ENCODE measurements around the gene IER2.

The IER2 gene, protein sequence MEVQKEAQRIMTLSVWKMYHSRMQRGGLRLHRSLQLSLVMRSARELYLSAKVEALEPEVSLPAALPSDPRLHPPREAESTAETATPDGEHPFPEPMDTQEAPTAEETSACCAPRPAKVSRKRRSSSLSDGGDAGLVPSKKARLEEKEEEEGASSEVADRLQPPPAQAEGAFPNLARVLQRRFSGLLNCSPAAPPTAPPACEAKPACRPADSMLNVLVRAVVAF

DNA sequence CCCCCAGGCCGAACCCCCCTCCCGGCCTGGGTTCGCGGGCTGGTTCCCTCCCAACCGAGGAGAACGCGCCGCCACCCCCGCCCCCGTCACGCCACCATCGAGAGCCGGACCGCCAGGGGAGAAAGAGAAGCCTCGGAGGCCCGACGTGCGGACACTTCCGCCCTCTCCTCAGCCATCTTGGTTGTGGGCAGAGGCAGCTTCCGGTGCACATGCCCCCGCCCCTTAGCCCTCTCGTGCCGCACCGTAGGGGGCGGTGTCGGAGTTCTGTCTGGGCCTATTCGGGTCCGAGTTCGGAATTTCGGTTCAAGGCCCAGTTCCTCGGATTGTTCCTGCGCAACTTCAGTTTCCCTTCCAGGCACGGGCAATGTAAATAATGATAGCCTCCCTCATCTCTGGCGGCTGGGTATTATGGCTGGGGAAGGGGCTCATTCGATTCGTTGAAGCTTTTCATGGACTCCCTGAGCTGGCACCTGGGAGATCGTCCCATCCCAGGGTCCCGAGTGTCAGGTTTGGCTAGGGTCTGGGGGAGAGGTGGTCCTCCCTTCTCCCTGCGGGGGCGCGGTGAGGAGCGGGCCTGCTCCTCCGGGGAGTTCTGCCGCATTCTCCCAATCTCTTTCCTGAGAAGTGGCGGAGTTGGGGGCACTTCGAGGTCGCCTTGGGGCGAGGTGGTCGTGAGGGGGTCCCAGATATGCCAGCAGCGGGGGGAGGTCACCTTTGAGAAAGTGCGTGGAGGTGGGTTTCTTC is at the start of gene IER2, which contains the start of gene STX10:
TSS of gene IER2 (plus strand) at position 225 of the 744 bp plus-strand sequence. CDS start 2,776 bp downstream, outside the sequence.
TSS of gene STX10 (minus strand) at position 189 of the 744 bp plus-strand sequence. CDS start 202 bp downstream, outside the sequence.
- DNase-seq: peak; percentile 97

DNA sequence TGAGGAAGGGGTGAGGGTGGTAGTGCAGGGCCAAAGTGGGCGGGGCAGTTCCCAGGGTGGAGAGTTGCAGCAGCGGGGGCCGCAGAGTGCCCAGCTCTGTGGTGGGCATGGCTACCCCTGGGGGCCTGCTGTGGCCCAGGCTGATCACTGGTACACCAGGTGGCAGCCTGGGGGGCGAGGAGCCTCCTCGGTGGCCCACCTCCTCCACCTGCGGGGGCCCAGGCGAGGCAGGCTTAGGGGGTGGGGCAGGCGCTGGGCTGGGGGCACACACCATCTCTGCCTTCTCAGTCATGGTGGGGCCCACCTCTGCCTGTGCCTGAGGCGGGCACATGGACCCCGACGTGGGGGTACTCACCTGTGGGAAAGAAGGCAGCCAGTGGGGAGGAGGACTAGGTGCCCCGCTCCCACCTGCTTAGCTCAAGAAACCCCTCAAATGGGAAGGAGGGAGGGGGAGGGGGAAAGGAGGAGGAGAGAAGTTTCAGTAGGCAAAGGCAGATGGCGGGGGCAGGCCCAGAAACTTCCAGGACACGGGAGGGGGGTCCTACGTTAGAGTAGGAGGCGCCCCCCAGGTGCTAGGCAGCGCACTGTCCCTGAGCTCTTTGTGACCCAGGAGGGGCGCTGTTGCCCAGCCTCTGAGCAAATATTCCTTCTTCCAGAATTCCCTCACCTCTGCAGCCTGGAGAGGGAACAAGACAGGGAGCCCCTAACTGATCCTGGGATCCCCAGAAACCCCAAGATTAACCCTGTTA is 49.2 kb upstream of the IER2 start:
- peak; percentile 24 for DNase-seq

DNA sequence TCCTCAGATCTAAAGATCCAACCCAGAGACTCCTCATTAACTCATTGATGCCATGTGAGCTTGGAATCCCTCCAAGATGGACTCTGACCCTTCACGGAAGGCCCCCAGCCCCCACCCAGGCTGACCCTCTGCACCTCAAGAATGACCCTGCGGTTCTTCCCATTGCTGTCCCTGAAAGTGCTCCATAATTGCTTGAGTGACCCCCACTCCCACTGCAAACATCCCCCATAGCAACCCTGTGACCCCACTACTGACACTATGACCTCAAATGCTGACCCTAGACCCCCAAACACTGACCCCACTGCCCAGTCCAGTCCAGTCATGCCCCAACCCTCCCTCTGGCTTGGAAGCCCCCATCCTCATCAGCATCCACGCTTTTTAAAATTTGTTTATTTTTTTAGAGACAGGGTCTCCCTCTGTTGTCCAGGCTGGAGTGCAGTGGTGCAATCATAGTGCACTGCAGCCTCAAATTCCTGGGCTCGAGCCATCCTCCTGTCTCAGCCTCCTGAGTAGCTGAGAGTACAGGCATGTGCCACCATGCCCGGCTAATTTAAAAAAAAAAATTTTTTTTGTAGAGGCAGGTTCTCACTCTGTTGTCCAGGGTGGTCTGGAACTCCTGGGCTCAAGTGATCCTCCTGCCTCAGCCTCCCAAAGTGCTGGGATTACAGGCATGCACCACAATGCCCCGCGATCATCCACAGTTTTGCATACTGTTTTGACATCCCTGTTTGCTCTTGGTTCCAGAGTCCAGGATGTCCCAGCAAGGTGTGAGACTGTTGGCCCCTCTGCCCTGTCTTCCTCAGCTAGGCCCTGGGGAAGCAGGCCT is 48.4 kb upstream of the IER2 start:
- DNase-seq: no peak

DNA sequence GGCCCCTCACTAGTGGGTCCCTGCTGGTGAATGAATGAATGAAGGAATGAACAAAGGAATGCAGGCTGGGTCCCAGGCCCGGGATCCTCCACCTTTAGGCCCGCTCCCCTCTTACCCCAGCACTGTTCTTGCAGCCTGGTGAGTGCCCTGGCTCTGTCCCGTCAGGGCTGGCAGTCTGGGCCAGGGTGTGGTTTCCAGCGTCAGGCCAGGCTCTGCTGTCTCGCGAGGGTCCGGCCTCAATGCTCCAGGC is 47.9 kb upstream of the IER2 start:
- DNase-seq: no peak

DNA sequence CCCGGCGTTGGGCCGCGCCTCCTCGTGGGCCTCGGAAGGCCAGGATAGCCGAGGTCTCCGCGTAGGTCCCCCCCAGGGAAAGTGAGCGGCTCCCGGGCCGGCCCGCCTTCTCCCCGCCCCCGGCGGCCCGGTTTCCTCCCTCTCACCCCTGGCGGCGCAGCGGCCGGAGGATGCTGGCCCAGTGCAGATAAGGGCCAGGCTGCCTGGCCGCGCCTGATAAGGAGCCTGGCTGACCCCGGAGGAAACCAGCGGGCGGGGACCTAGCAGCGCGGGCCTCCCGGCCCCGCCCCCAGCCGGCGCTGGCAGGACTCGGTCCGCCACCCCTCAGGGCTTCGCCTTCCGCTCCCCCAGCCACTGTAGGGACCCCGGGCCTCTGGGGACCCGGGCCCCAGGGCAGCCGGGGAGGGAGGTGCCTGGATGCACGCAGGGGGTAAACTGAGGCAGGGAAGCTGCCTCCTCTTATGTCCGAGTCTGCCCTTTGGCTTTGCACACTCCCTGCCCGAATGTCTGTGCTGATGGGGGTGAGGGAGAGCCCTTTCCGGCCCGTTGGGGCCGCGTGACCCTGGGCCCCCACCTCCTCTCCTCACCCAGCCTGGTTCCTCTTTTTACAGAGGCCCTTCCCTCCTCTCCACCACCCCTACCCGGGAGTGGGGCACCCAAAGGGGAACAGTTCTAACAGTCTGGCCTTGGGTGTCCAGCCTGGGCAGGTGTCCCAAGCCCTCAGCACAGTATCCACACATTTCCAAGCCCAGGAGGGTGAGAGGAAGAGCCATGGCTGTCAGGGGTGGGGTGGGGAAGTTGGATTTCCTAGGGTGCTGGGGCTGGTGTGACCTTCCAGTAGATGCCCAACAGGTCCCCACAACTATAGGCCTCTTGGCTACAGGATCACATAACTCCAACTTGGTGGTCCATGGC is 47.3 kb upstream of the IER2 start, which contains the start of gene LYL1:
TSS of gene LYL1 (minus strand) at position 193 of the 915 bp plus-strand sequence. CDS start 1,687 bp downstream, outside the sequence.
- no peak for DNase-seq

DNA sequence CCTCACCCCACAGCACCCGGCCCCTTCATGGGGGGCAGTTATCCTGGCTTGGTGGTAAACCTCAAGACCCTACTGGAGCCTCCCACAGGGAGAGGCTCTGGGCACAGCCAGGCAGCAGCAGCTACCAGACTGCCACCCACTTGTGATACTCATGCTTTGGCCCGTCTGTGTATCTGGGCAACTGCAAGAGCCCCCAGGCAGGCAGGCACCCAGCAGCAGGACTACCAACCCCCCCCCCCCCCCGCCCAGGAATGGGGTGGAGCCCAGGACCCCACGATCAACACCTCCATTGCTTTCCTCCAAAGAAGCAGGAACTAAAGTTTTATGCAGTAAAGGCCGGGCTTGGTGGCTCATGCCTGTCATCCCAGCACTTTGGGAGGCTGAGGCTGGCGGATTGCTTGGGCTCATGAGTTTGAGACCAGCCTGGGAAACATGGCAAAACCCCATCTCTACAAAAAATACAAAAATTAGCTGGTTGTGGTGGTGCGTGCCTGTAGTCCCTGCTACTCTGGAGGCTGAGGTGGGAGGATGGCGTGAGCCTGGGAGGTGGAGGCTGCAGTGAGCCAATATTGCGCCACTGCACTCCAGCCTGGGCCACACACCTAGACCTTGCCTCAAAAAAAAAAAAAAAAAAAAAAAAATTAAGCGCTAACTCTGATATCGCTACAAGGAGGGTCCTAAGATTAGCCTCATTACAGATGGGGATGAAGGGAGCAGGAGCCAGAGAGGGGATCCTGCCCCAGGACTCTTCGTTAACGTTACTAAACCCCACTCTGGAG is 46.4 kb upstream of the IER2 start:
- DNase-seq: no peak

DNA sequence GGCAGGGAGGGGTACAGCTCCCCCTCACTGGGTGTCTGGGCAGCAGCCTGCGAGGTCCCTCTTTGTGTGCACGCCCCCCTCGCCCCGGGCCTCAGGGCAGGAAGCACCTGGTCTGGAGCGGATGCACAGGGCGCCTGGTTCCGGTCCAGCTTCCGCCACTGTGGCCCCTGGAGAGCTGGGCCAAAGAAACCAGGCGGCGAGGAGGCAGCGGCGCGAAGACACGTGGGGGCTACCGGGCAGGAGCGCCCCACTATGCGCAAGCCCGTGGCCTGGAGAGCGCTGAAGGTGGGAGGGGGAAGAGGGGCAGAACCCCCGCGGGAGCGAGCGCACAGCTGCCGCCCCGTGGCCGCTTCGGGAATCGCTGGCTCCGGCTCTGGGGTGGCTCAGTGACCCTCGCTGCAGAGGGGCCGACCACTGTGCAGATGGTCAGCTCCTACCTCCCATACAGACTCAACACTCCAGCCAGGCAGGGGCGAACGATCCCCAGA is 45.8 kb upstream of the IER2 start:
- DNase-seq: no peak

DNA sequence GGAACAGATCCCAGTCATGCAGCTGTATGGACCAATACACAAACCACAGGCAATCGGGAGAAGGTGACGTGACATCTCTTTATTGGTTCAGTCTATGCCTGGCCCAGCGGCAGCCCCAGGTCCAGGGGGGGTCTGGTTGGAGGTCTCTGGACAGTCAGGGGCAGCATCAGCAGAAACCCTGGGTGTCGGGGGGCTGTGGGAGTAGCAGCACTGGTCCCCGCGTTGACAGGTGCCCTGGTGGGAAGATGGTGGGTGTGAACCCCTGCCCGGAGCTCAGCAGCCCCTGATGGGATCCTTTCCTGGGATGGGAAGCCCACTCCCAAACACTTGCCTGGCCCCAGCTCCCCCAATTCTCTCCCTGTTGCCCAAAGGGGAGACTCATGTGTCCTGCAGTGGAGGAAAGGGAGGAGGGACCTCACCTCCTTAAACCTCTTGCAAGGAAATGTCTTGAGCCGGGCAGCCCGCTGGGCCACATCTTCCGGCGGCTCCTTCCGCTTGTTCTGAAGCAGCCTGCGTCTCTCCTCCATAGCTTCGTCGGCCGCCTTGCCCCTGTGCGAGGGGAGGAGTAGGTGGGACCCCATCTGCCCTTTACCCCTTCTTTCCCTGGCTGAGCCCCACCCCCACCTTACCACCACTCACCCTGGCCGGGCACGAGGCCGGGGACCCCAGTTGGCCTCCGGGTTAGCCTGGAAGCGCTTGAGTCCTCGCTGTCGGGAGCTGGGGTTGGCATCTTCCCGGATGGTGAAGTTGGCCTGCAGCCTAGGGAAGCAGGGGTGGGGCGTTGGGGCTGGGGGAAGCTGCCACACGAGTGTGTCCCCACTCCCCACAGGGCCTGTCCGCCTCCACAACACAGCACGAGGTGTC is 45.1 kb upstream of the IER2 start:
- DNase-seq: no peak

DNA sequence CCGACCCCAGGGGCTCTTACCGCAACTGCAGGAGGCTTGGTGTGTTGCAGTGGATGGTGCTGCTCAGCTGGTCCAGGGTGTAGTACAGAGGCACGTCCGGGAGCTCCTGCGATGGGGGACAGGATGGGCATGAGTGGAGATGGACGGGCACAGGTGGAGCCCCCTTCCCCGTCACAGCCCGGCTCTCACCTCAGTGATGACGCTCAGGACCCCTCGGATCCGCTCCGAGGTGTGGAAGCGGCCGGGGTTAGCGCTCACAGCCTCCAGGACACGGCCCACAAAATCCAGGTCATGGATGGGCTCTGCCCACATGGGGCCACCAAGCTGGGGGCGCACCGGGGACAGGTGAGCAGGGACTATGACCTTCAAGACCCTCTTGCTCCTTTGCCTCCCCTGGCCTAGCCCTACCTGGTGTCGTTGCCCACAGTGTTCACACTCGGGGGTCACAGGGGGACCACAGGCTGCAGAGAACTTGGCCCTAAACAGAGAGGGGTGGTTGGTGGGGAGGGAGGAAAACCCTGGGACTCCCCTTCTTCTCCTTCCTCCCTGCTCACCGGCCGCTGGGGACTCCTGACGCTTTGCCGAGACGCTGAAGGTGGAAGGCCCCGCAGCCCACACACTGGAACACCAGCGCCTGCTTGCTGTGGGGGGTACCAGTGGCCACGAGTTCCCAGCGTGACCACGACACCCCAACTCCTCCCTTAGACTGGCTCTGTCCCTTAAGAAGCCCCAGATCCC is 40.7 kb upstream of the IER2 start:
- DNase-seq: no peak

DNA sequence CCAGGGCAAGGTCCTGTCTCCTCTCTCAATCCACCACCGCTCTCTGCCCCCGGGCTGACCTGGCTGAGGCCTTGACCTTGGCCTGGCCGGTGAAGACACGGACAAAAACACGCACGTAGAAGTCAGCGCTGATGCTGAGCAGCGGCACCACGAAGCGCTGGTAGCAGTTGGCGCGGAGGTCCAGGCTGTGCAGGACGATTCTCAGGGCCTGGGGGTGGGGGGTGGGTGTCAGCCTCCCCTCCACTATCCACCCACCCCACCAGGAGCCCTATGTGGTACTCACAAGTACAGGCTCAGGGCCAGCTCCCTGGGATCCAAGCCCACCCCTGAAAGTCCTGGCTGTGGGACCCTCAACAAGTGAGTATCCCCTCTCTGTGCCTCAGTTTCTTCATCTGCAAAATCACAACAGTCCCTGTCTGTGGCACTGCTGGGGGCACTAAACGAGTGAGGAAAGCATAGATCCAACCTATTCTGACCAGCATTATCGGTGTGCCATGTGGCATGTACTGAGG is 40.1 kb upstream of the IER2 start:
- DNase-seq: no peak

DNA sequence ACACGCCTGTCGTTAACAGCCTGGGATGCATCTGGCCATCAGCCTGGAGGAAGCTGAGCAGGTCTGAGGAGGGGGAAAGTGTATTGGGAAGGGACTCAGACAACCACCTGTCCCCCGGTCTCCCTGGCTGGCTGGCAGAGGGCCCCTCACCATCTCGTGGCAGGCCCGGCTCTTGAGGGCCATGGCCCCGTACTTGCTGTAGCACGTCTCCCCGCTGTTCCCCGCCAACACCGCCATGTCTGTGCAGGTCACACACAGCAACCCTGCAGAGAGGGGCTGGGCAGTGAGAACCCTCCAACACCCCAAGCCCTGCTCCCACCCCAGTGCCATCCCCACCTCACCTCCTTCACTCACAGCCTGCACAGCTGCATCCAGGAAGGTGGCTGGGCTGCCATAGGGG is 37.7 kb upstream of the IER2 start:
- DNase-seq: no peak

DNA sequence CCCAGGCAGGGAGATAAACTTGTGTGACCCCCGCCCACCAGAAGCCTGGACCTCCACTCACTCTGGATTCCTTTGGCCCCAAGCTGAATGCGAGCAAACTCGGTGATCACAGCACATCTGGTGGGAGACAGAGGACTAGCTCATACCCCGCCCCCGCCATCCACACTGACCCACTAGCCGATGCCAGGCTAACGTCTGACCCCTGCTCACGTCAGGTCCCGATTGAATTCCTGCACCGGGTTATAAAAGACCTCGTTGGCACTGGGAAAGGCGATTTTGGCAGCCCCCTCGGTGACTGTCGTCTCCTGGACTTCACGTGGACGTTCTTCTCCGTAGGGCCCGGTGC is 34.3 kb upstream of the IER2 start:
- peak; percentile 33 for DNase-seq

DNA sequence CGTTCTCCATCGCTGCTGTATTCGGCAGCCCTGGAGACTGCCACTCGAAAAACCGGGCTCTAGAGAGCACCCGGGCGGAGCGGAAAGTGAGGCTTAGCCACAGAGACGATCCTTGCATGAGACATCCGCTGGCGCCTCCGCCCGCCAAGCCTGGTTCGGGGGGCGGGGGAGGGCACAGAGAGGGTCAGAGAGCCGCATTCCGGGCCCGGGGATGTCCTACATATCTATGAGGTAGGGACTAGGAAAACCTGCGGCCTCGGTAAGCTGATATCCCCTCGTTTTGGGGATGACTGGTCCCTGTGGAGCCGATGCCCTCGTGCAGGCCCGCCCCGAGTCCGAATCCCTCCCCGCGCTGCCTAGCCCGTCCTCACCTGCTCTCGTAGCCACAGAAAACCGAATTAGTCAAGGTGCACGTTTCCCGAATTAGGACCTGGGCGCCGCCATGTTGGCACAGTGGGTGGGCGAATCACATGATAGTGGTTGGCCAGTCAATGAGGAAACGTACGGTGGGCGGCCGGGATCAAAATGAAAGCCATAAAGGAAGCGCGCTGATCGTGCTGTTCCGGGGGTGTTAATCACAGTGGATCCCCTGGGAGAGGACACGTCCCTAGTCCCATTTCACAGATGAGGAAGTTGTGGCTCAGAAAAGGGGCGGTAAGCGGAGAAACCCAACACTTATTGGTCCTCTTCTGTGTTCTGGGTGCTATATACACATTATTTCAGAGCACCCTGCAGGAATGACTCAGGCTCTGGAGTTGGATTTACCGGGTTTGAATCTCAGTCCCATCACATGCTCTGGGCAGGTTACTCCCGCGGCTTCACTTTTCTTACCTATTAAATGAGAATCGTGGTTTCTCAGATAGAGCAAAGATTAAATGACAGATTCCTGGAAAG is 33.7 kb upstream of the IER2 start, which contains the start of gene TRMT1:
TSS of gene TRMT1 (minus strand) at position 459 of the 894 bp plus-strand sequence. CDS start at position 118, 341 bp downstream.
- peak; percentile 98 for DNase-seq

DNA sequence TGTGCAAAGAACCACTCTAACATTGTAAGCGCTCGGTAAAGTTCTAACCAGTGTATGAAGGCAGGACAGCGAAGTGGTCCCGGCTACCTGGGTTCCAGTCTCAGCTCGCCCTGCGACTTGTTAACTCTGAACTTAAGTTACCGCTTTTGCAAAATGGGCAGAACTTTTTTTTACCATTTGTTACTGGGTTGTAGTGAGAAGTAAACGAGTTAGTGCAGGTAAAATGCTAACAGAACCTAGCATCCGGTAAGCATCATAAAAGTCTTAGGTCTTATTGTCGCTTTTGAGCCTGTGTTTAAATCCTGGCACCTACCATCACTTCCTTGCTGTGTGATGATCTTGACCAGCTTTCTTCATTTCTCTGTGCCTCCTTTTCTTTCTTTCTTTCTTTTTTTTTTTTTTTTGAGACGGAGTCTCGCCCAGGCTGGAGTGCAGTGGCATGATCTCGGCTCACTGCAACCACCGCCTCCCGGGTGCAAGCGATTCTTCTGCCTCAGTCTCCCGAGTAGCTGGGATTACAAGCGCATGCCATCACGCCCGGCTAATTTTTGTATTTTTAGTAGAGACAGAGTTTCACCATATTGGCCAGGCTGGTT is 32.9 kb upstream of the IER2 start:
- DNase-seq: no peak

DNA sequence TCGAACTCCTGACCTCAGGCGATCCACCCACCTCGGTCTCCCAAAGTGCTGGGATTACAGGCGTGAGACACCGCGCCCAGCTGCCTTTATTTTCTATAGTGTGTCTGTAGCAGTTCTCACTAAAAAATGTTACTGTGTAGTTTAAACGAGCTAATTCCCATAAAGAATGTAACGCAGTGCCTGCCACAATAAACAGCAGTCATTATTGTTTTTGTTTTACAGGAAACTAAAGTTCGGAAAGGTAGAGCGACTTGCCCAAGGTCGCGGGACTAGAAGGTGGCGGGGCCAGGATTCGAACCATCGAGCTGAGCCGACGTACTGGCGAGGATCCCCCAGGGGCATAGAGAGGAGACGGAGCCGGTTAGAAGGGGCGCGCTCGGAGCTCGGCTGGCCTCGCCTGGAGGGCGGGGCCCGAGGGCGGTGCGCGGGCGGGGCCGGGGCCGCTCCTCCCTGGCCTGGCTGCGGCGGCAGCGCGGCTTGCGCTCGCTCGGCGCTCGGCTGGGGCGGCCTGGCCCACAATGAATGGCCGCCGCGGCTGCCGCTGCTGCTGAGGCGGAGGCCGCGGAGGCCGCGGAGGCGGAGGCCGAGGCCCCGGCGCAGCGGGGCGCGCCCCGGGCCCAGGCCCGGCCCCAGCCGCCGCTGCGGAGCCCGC is 32.3 kb upstream of the IER2 start, which contains the start of gene NACC1:
TSS of gene NACC1 (plus strand) at position 493 of the 652 bp plus-strand sequence. CDS start 16,944 bp downstream, outside the sequence.
- peak; percentile 99 for DNase-seq

DNA sequence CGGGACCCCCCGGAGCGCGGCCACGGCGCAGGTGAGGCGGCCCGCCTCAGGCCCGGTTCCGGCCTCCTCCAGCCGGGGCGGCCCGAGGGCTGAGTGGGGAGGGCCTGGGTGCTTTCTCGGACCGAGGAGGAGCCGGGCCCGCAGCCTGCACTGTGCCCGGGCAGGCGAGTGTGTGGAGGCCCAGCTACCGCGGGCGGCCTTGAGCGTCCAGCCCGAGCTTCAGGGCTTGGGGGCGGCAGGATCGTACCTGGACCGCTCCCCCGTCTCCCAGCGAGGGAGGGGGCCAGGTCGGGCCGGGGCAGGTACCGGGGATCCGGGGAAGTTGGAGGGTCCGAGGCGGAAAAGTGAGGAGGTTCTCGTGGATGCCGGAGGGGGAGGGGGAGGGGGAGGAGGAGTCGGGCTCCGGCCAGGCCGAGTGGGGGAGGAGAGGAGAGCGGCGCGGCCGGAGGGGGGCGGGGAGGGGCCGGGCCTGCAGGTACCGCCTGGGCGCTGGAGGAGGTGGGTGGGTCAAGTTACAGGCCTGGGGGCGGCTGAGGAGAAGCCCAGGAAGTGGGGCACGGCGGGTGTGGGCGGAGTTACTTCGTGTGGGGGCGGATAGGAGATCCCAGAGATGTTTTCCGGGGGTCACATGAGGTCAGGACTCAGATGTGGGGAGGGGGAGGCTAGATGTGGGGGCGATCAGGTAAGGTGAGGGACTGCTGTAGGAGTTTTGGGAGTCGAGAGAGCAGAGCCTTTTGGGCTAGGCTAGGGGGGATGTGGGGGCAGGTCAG is 31.6 kb upstream of the IER2 start:
- peak; percentile 92 for DNase-seq
